CD4-positive, alpha-beta T cell treated with Interleukin-2 at 100 ng/mL for 4 hours (primary cell): ENCODE data around the gene GRIP2.

Source experiments
- DNase-seq: peaks from one replicate; pipeline ENCODE4 v3.0.0-alpha.2; 2020; ENCODE audit warnings: low spot score

The GRIP2 gene

DNA sequence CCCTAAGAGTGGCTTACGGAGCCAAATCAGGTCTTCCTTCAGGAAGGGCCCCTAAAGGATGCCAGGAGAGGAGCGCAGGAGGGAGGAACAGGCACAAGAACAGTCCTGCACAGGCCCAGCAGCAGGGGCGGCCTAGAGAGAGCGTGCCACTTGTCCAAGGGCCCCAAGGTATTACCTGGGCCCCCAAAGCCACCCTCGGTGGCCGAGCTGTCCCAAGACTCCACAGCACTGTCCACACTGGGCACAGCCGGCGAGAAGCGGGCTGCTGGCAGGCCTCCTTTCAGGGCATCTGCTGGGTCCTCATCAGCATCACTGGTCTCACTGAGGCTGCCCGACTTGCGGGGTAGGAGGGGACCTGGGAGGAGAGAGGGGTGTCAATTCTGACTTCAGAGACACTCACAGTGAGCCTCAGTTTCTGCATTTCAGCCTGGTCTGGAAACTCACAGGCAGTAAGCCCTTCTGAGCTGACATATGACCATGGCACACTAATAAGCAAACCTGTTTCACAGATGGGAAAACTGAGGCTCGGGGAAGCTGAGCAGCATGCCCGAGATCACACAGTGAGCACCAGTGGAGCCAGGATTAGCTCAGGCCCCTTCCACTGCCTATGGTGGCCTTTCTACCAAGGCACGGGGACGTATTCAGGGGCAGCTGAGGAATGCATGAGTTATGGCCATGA lies 33.4 kb downstream of the GRIP2 start:
- no peak for DNase-seq

DNA sequence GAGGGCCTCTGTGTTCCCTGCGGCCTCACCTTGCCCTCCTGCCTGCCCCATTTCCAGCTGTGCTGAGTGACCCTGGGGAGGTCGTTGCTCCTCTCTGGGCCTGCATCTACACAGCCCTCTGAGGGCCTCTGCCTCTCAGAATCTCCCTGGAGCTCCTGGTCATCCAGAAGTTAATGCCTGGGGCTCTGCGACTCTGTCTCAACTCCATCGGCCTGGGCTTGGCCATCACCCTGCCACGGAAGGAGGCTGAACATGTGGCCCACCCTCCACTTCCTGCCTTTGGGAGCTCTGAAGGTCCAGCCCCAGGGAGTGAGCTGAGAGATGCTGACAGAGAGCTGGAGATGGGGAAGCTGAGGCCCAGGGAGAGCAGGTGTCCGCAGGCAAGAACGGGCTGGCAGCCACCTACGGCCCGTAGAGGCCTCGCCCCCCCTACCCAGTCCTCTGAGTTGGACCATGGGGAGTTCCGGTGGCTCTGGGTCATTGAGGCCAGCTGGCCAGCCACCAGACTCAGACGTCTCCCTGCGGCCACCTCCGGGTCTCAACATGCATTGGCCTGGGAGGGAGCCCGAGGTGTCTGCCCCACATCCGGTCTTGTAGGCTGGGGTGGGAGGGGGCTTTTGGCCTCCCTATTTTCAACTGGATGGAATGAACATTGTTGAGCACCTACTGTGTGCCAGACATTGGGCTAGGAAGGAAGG lies 34.2 kb downstream of the GRIP2 start:
- no peak for DNase-seq

DNA sequence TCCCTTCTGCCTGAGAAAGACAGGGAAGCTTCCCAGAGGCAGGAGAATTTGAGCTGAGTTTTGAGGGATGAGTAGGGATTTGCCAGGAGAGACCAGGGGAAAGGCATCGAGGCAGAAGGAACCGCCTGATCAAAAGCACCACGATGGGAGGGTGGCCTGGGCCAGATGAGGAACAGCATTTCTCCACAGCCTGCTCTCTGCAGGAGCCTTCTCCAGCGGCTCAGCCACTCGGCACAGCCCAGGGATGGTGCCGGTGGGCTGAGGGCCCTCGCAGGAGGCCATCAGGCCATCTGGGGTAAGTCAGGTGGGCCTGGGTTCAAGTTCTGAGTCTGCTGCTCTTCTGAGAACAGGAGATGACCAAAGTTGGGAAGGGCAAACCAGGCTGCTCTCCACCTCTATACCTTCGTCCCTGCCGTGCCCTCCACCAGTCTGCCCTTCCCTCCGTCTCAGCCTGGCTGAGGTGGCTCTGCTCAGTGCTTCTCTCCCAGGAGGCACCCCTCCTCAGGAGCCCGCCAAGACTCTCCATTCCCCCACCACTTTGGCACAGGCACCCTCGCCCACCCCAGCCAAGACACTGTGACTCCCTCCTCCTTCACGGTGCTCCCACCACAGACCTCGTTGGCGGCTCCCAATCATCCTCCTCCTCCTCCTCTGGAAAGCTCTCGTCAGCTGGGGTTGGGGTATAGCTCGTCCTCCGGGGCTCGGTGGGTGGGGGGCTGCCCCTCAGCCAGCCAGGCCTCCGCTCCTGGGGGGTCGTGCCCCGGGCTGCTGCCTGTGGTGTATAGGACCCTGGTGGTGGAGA lies 34.9 kb downstream of the GRIP2 start:
- no peak for DNase-seq

DNA sequence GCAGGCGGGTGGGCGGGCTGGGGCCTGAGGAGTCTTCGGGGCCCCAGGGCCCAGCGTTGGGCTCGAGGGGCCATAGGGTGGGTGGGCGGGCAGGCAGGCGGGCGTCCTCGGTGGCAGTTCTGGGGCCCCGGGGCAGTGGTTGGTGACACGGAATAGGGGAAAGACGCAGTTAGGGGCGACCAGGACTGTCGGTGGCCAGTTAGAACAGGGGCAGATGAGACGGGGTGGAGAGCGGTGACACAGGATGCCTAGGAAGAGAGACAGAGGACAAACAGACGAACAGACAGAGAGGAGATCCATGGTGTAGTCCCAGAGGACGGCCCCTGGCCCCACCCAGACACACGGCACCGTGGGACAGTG lies 36.5 kb downstream of the GRIP2 start:
- no peak for DNase-seq

DNA sequence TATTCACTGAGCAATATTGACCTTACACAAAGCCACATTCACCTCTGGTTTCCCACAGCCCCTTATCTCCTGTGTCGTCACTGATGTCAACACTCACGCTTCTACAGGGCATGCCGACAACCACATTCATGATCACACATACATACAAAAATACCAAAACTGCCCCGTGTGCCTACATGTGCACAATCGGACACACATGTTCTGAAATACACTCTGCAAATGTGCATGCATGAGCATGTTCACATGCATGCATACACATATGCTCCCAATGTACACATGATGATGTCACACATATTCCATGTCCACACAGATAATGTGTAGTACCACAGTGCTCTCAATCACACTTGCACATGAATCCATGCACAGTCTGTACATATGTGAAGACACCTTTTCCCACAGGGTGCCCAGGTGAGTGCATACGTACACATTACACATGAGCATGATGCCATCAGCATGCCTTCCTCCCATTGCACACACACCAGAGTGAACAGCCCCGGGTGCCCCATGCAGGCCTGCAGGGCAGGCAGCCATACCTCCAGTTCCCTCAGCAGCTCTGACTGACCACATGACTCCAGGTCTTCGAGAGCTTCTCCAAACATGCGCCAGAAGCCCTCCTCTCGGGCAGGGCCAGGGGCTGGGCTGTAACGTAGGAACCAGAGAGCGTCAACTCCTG lies 37.0 kb downstream of the GRIP2 start:
- no peak for DNase-seq

DNA sequence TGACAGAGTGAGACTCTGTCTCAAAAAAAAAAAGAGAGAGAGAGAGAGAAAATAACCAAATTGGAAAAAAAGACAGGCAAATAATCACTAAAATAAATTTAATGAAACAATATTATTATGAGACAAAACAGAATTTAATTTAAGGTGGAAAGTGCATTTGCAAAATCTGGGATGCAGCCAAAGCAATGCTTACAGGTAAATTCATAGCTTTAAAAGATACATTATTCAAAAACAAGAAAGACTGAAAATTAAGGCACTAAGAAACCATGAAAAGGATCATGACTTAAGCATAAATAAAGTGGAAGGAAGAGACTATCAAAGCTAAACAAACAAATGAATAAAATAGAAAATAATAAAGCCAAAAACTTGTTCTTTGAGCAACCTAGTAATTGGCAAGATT lies 37.7 kb downstream of the GRIP2 start:
- DNase-seq: no peak

DNA sequence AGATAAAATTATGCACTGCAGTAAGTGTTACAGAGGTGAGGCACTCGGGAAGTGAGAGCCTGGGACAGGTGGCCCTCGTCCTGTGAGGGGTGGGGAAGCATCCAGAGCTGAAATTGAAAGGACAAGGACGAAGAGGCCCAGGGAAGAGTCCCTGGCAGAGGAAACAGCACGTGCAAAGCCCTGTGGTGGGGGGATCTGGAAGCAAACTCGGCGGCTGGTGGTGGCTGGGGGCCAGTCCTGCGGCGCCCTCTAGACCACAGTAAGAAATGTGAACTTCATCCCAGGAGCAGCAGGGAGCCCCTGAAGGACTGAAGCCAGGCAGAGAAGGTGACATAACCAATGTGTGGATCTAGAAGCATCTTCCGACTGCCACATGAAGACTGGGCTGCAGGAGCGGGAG lies 42.8 kb downstream of the GRIP2 start:
- DNase-seq: no peak

DNA sequence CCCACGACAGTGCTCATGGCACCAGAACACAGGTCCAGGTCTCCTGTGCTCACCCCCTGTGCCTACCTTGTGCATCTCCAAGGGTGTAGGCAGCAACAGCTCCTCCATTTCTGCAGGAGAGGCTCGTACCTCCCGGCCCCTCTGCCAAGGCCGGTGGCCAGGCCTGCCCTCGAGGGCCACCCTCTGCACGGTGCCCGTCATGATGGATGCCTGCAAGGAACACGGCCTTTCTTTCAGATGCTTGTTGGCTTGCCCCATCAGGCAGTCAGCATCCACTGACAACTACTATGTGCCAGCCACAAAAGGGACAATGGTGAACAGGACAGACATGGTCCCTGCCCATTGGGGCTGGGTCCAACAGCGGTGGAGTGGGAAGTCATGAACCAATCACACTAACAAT lies 43.8 kb downstream of the GRIP2 start:
- no peak for DNase-seq

DNA sequence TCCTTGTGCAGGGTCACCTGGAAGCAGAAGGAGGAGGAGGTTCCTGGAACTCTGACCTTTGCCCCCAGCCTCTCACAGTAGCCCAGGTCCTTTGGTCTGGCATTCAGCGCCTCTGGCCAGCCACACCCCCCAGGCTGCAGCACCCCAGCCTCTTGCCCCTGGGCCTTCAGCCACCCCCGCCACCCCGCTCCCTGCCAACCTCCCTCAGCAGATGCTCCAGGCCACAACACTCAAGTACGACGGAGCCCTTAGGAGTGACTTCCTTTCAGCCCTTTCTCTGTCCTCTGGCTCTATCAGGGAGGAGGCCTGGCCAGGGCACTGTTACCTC lies 45.2 kb downstream of the GRIP2 start:
- no peak for DNase-seq

DNA sequence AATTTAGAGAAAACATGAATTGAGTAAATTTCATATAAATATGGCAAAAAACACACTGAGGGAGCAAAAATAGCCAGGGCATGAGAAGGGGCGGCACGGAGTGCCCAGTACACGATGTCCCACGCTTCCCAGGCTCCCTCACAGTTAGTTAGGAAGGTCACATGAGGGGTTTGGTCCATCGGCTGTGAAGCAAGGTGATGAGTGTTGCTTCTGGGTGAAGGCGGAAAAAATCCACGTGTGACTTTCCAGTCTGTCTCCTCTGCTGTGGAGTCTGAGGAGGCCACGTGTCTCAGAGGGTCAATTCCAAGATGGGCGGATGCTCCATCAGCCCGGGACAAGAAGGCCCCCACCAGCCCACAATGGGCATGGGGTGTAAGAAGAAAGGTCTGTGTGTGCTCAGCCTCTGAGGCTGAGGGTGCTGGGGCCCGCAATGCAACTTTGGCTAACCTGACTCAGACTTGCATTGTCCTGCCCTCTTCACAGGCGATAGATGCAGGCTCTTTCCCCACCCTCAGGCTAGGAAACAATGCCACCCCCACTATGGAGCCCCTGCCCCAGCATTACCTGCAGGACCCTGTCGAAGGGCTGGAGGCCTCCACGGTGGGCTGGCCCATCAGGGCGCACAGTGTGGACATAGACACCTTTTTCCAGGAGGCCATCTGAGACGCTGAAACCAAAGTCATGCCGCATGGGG lies 45.7 kb downstream of the GRIP2 start:
- no peak for DNase-seq

DNA sequence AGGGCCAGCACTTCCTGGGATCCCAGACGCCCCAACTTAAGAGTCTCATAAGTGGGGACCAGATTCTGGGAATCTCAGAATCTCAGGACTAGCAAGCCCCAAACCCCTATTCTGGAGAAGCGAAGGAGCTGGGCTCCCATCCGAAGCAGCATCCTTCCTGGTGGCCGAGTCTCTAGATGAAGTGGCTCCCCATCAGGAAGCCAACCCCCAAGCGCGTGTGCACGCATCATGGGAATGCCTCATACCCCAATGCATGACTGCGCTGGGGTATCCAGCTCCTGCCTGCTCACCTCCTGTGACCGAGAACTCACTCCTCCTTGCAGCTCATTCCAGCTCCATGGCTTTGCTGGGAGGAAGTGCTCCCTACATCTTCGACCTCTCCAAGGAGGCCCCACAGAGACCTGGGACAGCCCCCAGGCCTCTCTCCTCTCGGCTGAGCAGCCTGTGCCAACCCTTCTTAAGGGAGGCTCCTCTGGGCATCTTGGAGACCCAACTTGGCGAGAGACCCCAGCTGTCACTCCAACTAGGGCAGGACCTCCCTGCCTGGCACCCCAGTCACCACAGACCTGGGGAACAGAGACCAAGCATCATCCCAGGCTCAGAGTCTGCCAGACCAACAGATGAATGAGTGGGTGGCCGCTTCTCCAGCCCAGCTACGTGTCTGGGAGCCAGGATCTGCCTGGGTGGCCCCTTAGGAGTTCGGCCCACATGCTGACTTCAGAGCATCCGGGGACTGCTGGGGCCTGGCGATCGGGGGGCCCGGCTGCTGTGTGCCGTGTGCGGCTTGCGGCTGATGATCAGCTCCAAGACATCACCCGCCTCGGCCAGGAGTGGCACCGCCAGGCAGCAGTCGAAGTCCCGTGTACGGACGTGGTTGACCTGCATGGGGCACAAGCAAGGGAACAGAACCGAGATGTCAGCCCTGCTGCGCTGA lies 46.9 kb downstream of the GRIP2 start:
- no peak for DNase-seq

DNA sequence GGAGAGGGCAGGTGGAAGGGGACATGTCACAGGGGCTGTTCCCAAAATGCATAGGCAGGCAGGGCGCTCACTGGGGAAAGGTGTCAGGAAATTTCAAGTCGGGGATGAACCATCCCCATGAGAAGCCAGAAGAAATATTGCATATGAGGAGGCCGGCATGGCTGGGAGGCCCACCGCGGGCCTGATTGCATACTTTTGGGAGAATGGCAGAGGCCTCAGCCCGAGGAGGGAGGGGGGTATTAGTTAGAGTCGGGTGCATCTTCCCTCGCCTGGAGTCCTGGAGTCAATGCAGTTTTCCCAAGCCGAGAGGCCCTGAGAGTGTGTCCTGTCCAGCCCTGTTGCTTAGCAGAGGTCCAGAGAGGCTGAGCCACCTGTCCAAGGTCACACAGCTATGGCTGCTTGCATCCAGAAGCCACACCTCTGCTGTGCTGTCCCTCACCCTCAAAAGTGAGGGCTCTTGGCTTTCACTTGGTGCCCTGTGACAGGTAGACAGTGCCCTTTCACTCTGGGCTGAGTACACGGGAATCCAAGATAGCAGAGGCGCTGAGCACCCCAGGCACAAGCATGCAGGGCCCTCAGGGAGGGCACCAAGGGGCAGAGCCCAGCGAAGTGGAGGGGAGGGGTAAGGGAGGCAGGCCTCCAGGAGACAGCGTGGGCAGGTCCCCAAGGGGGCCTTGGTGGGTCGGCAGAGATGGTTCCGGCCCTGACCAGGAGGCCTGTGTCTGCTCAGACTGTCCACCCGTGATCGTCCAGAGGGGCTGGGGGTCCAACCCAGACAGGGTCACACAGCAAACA lies 48.5 kb downstream of the GRIP2 start:
- DNase-seq: no peak

DNA sequence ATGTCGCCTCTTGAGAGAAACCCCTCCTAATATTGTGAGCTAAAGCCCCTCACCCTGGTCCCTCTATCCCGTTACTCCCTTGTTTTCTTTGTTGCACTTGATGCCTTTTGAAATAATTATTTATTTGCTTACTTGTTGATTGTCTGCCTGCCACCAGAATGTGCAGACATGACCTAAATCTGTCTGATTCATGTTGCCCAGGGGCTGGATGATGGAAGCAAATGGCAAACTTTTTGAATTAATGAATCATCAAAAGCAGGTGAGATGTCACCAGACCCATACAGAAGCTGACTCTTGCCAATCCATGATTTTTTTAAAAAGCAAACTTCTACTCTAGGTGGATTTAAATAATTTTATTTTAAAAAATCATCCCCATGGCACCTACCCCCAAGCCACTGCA lies 49.3 kb downstream of the GRIP2 start:
- no peak for DNase-seq

DNA sequence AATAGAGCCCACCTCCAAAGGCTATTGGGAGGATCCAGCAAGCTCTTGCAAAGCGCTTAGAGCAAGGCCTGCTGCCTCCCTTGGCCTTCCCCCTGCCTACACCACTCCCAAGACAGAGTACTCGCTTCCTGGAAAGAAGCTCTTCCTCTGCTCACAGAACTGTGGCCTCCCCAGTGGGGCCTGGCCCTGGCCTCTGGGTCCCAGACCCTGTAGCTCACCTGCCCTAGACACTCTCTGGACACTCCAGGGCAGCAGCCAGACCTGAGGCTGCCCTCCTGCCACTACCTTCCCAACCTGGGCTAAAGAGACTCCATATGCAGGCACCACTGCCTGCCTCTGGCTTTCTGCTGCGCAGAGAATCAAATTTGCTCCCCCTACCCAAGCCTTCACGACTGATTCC lies 49.9 kb downstream of the GRIP2 start:
- DNase-seq: no peak

DNA sequence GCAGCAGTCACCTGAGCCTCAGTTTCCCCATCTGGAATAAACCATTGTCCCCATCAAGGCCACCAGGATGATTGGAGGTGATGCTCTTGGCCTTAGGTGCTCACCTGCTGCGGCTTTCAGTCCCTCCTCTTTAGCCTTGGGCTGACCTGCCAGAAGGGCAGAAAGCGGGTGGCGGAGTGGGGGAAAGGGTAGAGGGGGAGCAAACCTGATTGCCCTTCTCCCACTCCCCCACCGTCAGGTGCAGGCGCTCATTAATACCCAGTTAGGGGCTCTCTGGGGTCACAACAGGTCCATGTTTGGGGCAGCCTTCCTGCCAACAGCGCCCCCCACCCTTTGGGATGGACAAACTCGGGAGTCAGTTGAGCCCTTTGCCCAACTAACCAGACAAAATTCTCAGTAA lies 50.5 kb downstream of the GRIP2 start:
- DNase-seq: no peak

DNA sequence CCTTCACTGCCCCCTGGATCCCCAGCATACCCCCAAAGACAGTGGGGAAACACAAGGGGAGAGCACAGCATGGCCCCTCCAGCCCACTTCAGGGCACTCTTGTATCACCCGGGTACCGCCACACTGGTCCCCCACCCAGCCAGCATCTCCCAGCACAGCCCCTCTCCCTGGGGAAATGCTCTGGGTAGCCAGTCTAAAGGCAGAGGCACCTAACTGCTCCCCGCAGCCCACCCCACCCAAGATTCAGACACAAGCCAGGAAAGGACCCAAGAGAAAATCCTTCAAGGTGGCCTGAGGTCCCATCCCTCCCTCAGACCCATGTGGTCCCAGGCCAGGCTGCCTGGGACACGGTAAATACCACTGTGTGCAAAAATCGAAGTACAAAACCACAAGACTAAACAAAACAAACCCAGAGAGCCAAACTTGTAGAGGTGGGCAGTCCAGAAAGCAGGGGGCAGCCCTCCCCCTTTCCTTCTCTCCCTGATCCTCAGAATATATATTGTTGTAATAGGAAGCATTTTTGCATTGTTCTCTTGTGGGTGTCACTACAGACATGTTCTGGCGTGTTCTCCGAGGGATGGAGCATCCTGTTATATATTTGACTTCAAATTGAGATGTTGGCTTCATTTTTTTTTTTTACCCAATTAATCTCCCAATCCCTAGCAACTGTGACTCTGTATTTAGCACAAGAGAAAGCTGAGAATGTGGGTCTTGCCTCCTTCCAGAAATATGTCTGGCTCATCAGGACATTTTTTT lies 51.7 kb downstream of the GRIP2 start:
- DNase-seq: no peak

DNA sequence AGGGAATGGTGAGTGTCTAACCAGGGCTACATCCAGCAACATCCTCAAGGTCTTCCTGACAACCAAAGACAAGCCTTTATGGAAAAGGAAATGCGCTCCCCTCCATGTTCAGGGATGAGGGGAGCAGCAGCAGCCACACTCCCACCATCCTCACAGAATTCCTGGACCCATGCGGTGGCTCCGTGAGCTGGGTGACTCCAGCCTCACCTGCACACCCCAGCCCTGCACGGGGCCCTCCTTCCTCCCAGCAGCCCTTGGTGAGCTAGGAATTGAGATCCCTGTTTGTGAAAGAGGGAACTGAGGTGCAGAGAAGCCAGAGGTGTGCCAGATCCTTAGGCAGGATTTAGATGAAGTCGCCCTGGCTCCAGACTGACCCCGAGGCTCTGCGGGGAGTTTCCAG lies 52.3 kb downstream of the GRIP2 start:
- no peak for DNase-seq

DNA sequence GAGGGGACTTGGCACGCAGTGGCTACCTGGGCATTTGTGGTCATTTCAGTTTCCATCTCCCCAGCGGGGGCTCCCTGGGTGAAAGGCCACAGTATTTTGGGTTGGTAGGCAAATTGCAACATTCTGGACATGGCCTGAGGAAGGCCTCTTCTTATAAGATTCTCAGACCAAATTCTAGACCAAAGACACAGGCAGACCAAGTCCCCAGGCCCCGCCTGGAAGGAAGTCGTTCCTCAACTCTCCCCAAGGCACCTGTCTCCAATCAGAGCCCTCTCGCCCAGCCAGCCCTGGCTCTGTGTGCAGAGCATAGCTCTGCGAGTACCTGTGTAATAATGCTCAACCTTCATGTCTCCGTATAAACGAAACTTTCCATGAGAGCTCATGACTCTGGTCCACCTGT lies 53.1 kb downstream of the GRIP2 start:
- DNase-seq: no peak

DNA sequence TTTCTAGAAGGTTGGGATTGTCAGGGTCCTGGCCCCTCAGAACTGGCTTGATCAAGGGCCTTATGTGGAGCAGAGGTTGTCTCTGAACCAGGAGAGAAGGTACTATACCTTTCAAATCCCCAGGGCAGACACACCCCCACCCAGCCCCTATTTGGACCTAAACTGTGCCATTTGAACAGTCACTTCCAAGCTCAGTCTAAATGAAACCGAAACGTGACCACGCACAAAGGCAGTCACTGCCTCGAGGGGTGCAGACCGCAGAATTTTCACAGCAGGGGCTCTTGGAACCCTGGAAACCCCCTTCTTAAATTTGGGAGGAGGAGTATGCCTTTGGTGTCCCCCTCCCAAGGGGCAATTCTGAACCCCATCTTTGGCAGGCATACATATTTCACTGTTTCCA lies 53.7 kb downstream of the GRIP2 start:
- DNase-seq: no peak

DNA sequence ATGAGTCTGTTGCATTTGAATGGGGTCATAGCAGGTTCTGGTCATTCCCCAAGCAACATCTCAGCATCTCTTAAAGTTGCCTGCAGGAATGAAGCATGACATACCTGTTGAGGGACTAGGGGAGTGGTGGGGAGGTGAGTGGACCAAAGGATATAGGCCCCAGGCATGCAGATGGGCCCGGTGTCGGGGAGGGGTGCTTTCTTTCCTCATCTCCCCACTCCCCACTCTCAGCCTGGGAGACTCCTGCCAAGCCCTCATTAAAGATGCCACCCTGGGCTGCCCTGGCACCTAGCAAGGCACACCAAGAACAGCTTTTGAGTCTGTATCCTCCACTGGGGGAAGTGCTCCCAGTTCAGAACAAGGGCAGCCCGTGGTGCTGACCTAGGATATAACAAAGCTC lies 54.2 kb downstream of the GRIP2 start:
- DNase-seq: no peak
